Stomach (tissue), 4 donors: ENCODE results near the gene ELOA.
"Not testable (repeated sequence)": the region's sequence is repeated elsewhere in the genome, so short reads cannot be mapped to it uniquely, and the experiment has no call there.

Source experiments
- EP300 ChIP-seq: sonication (generic); formaldehyde crosslinking; IDR thresholded peaks from one replicate; pipeline ENCODE4 v1.6.1; 2017; ENCODE audit warnings: antibody characterized with exemption
- POLR2A ChIP-seq, 4 donors: fragments of 450-650 bp; IDR thresholded peaks; one replicate each; pipeline ENCODE4 v1.6.1; 2016; ENCODE audit warnings: antibody characterized with exemption in 4 of 4, control low read depth in 2 of 4, mild to moderate bottlenecking in 1 of 4, moderate library complexity in 1 of 4

- TF ChIP-seq EP300; POLR2A (IDR thresholded peaks at IDR 0.05): not testable (repeated sequence)
Observed at GRCh38 chr1:23802809-23803342, 59.6 kb downstream of the ELOA start.
